Measurements from ENCODE around the gene ACO1.

DNA sequence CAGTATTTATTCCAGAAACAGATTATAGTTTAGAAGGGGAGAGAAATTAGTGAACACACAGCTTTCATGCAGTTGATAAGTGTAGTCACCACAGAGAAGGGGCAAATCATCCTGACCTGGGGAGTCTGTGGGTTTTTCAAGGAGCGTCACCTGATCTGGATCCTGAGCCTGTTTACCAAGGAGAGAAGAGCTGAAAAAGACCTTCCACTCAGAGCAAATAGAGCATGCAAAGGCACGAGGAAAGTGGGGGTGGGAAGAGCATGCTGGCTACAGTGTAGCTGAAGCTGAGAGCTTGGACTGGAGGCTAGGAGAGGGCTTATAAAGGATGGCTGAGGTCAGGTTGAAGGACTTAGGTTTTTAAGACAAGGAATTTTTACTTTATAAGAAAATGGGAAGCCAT is 30.4 kb downstream of the ACO1 start:
- TF ChIP-seq CTCF (optimal IDR thresholded peaks at IDR 0.05 in 1 of 3, IDR thresholded peaks at IDR 0.05 in 1 of 3, conservative IDR thresholded peaks at IDR 0.05 in 1 of 3; ENCODE audit: extremely low read depth in 1 of 3, insufficient read depth in 2 of 3, low read length in 3 of 3) = no peak
- TF ChIP-seq EZH2 (IDR thresholded peaks at IDR 0.05; ENCODE audit: low read length) = no peak

Data from keratinocyte (primary cell).